ENCODE measurements around the gene OSTM1.

The OSTM1 gene

GRCh38 chr6:108074359-108075144 lies at the start of gene OSTM1:
Gene OSTM1, minus strand, starts transcription at chr6:108074741. Its CDS starts 90 bp downstream, at chr6:108074651.
- peak; percentile 91 for DNase-seq (ENCODE audit: low spot score)

GRCh38 chr6:108123946-108124345 lies 49.4 kb upstream of the OSTM1 start:
- DNase-seq (ENCODE audit: low spot score) = no peak

GRCh38 chr6:108123481-108123929 lies 49.0 kb upstream of the OSTM1 start:
- no peak for DNase-seq (ENCODE audit: low spot score)

- DNase-seq (ENCODE audit: low spot score) = no peak
These were observed 47.1 kb upstream of the OSTM1 start for GRCh38 chr6:108121612-108122011.

GRCh38 chr6:108120311-108120710 lies 45.8 kb upstream of the OSTM1 start:
- DNase-seq (ENCODE audit: low spot score) = no peak

GRCh38 chr6:108119769-108120141 lies 45.2 kb upstream of the OSTM1 start:
- DNase-seq (ENCODE audit: low spot score) = no peak

GRCh38 chr6:108118810-108119768 lies 44.5 kb upstream of the OSTM1 start:
- no peak for DNase-seq (ENCODE audit: low spot score)

- DNase-seq (ENCODE audit: low spot score) = no peak
These were observed 43.8 kb upstream of the OSTM1 start for GRCh38 chr6:108118359-108118724.

- no peak for DNase-seq (ENCODE audit: low spot score)
These were observed 43.2 kb upstream of the OSTM1 start for GRCh38 chr6:108117427-108118358.

- DNase-seq (ENCODE audit: low spot score) = no peak
These were observed 42.2 kb upstream of the OSTM1 start for GRCh38 chr6:108116546-108117426.

GRCh38 chr6:108115598-108116058 lies 41.1 kb upstream of the OSTM1 start:
- DNase-seq (ENCODE audit: low spot score) = no peak

GRCh38 chr6:108114841-108115597 lies 40.5 kb upstream of the OSTM1 start:
- no peak for DNase-seq (ENCODE audit: low spot score)

GRCh38 chr6:108113557-108114519 lies 39.3 kb upstream of the OSTM1 start:
- no peak for DNase-seq (ENCODE audit: low spot score)

GRCh38 chr6:108108374-108108773 lies 33.8 kb upstream of the OSTM1 start:
- DNase-seq (ENCODE audit: low spot score) = no peak

- no peak for DNase-seq (ENCODE audit: low spot score)
These were observed 32.6 kb upstream of the OSTM1 start for GRCh38 chr6:108107102-108107501.

- no peak for DNase-seq (ENCODE audit: low spot score)
These were observed 32.2 kb upstream of the OSTM1 start for GRCh38 chr6:108106694-108107093.

- DNase-seq (ENCODE audit: low spot score) = no peak
These were observed 31.7 kb upstream of the OSTM1 start for GRCh38 chr6:108106261-108106660.

GRCh38 chr6:108105571-108105970 lies 31.0 kb upstream of the OSTM1 start:
- DNase-seq (ENCODE audit: low spot score) = no peak

- DNase-seq (ENCODE audit: low spot score) = no peak
These were observed 28.4 kb upstream of the OSTM1 start for GRCh38 chr6:108102965-108103364.

Data from CD4-positive, alpha-beta T cell treated with Interleukin-6 at 100 ng/mL for 8 hours (primary cell).